Measurements from ENCODE around the gene SNTN. TPM values are rescaled to one million over a fixed set of nuclear protein-coding genes. Genes with fewer than 3 reads are reported as not detected.

Gene SNTN
- total RNA-seq, 1 experiment from 2014 or later, result not detected

GRCh38 chr3:63684081-63684480 lies 31.6 kb downstream of the SNTN start:
- DNase-seq, result no peak
- H3K9me2 ChIP-seq (replicated peaks; ENCODE audit: insufficient read depth, low read length), result no peaks in the 10 kb centered on the region
- H3K79me2 ChIP-seq (ENCODE audit: low read length), result no peaks in the 10 kb centered on the region
- H3K36me3 ChIP-seq (ENCODE audit: insufficient read depth, low read length), result no peaks in the 10 kb centered on the region
- H3K9ac ChIP-seq (ENCODE audit: low read length), result no peak overlapping the region
- no peak overlapping the region for H3K4me2 ChIP-seq (ENCODE audit: low read depth, low read length, poor library complexity, severe bottlenecking)
- no peak overlapping the region for H2AFZ ChIP-seq (ENCODE audit: low read length)
- H3K27me3 ChIP-seq (ENCODE audit: low read length), result no peaks in the 10 kb centered on the region
- H3K4me1 ChIP-seq (ENCODE audit: low read length), result no peaks in the 10 kb centered on the region
- no peak overlapping the region for H3K4me3 ChIP-seq (ENCODE audit: low read length)
- no peaks in the 10 kb centered on the region for H4K20me1 ChIP-seq (ENCODE audit: insufficient read depth, low read depth, low read length)
- H3K27ac ChIP-seq (ENCODE audit: low read length), result no peak overlapping the region
- no peaks in the 10 kb centered on the region for H3K9me3 ChIP-seq (ENCODE audit: low read length)

- Histone ChIP-seq H3K9me3 (ENCODE audit: low read length) (no peaks in the 10 kb centered on the region), H3K79me2 (ENCODE audit: low read length) (no peaks in the 10 kb centered on the region), H3K4me1 (ENCODE audit: low read length) (no peaks in the 10 kb centered on the region), H3K27ac (ENCODE audit: low read length) (no peak overlapping the region), H3K27me3 (ENCODE audit: low read length) (no peaks in the 10 kb centered on the region), H3K9ac (ENCODE audit: low read length) (no peak overlapping the region), H3K4me2 (ENCODE audit: low read depth, low read length, poor library complexity, severe bottlenecking) (no peak overlapping the region), H4K20me1 (ENCODE audit: insufficient read depth, low read depth, low read length) (no peaks in the 10 kb centered on the region), H3K4me3 (ENCODE audit: low read length) (no peak overlapping the region), H3K9me2 (replicated peaks; ENCODE audit: insufficient read depth, low read length) (no peaks in the 10 kb centered on the region), H3K36me3 (ENCODE audit: insufficient read depth, low read length) (no peaks in the 10 kb centered on the region), H2AFZ (ENCODE audit: low read length) (no peak overlapping the region)
- DNase-seq, result no peak
These were observed 32.9 kb downstream of the SNTN start for GRCh38 chr3:63685340-63685739.

DNA sequence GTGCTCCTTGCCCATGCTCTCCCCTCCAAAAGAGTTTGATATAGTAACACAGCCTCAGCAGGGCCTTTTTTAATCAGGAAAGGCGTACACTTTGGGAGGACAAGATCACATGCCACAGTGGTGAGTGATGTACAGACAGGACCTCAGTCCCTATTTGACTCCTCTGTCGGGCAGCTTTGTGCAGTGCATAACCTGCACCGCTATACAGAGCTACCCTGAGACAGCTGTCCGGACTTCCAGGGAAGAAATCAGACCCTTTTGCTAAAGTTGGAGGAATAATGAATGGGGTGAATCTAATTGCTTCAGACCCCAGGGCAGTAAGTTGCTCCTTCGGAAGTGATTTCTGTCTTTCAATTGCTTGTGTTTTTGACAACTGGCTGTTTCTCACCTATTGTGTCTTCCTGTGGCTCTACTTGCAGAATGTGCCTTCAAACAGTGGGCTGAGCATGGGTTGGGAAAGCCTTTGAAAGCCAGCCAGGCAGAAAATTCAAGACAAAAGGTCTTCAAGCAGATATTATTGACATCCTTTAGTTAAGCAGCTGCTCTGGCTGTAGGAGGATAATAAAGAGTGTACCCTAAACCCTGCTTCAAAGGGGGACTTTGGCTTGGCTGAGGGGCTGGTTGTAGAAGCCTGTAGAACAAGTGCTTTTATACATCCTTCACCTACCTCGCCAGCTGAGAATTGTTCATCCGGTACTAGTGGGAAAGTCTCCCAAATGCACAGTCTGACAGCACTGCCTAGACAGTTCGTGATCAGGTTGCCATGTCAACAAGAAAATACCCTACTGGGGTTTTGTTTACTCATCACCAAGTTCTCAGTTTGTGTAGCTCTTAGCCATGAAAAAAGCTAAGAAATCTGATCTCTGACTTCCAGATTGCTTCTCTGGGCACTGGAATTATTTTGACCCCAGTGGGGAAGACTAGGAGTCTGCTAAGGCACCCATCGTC lies 35.1 kb downstream of the SNTN start:
- H3K36me3 ChIP-seq (ENCODE audit: insufficient read depth, low read length), result no peaks in the 10 kb centered on the region
- no peaks in the 10 kb centered on the region for H3K27me3 ChIP-seq (ENCODE audit: low read length)
- H3K79me2 ChIP-seq (ENCODE audit: low read length), result no peaks in the 10 kb centered on the region
- H3K4me2 ChIP-seq (ENCODE audit: low read depth, low read length, poor library complexity, severe bottlenecking), result no peak overlapping the region
- H2AFZ ChIP-seq (ENCODE audit: low read length), result no peak overlapping the region
- DNase-seq, result no peak
- no peaks in the 10 kb centered on the region for H4K20me1 ChIP-seq (ENCODE audit: insufficient read depth, low read depth, low read length)
- H3K4me3 ChIP-seq (ENCODE audit: low read length), result no peak overlapping the region
- no peaks in the 10 kb centered on the region for H3K4me1 ChIP-seq (ENCODE audit: low read length)
- H3K27ac ChIP-seq (ENCODE audit: low read length), result no peak overlapping the region
- no peaks in the 10 kb centered on the region for H3K9me2 ChIP-seq (replicated peaks; ENCODE audit: insufficient read depth, low read length)
- H3K9me3 ChIP-seq (ENCODE audit: low read length), result no peaks in the 10 kb centered on the region
- H3K9ac ChIP-seq (ENCODE audit: low read length), result no peak overlapping the region

GRCh38 chr3:63689285-63689684 lies 36.8 kb downstream of the SNTN start:
- Histone ChIP-seq H3K27ac (ENCODE audit: low read length) (no peak overlapping the region), H3K9ac (ENCODE audit: low read length) (no peak overlapping the region), H3K4me2 (ENCODE audit: low read depth, low read length, poor library complexity, severe bottlenecking) (no peak overlapping the region), H3K9me3 (ENCODE audit: low read length) (no peaks in the 10 kb centered on the region), H3K36me3 (ENCODE audit: insufficient read depth, low read length) (no peaks in the 10 kb centered on the region), H2AFZ (ENCODE audit: low read length) (no peak overlapping the region), H3K27me3 (ENCODE audit: low read length) (no peaks in the 10 kb centered on the region), H3K4me3 (ENCODE audit: low read length) (no peak overlapping the region), H4K20me1 (ENCODE audit: insufficient read depth, low read depth, low read length) (no peaks in the 10 kb centered on the region), H3K79me2 (ENCODE audit: low read length) (no peaks in the 10 kb centered on the region), H3K4me1 (ENCODE audit: low read length) (no peaks in the 10 kb centered on the region), H3K9me2 (replicated peaks; ENCODE audit: insufficient read depth, low read length) (no peaks in the 10 kb centered on the region)
- DNase-seq, result no peak

GRCh38 chr3:63693351-63693750 lies 40.9 kb downstream of the SNTN start:
- Histone ChIP-seq H3K9me3 (ENCODE audit: low read length) (no peaks in the 10 kb centered on the region), H3K9ac (ENCODE audit: low read length) (no peak overlapping the region), H3K4me3 (ENCODE audit: low read length) (no peak overlapping the region), H4K20me1 (ENCODE audit: insufficient read depth, low read depth, low read length) (no peaks in the 10 kb centered on the region), H3K9me2 (replicated peaks; ENCODE audit: insufficient read depth, low read length) (no peaks in the 10 kb centered on the region), H3K27me3 (ENCODE audit: low read length) (no peaks in the 10 kb centered on the region), H2AFZ (ENCODE audit: low read length) (no peak overlapping the region), H3K36me3 (ENCODE audit: insufficient read depth, low read length) (no peaks in the 10 kb centered on the region), H3K79me2 (ENCODE audit: low read length) (no peaks in the 10 kb centered on the region), H3K4me1 (ENCODE audit: low read length) (no peaks in the 10 kb centered on the region), H3K27ac (ENCODE audit: low read length) (no peak overlapping the region), H3K4me2 (ENCODE audit: low read depth, low read length, poor library complexity, severe bottlenecking) (no peak overlapping the region)
- DNase-seq, result no peak

- Histone ChIP-seq H3K9ac (ENCODE audit: low read length) (no peak overlapping the region), H4K20me1 (ENCODE audit: insufficient read depth, low read depth, low read length) (no peaks in the 10 kb centered on the region), H3K9me3 (ENCODE audit: low read length) (no peaks in the 10 kb centered on the region), H3K4me1 (ENCODE audit: low read length) (no peaks in the 10 kb centered on the region), H3K27me3 (ENCODE audit: low read length) (no peaks in the 10 kb centered on the region), H3K9me2 (replicated peaks; ENCODE audit: insufficient read depth, low read length) (no peaks in the 10 kb centered on the region), H3K27ac (ENCODE audit: low read length) (no peak overlapping the region), H3K79me2 (ENCODE audit: low read length) (no peaks in the 10 kb centered on the region), H3K4me2 (ENCODE audit: low read depth, low read length, poor library complexity, severe bottlenecking) (no peak overlapping the region), H3K36me3 (ENCODE audit: insufficient read depth, low read length) (no peaks in the 10 kb centered on the region), H3K4me3 (ENCODE audit: low read length) (no peak overlapping the region), H2AFZ (ENCODE audit: low read length) (no peak overlapping the region)
- DNase-seq, result no peak
These were observed 52.7 kb downstream of the SNTN start for GRCh38 chr3:63705092-63705645.

DNA sequence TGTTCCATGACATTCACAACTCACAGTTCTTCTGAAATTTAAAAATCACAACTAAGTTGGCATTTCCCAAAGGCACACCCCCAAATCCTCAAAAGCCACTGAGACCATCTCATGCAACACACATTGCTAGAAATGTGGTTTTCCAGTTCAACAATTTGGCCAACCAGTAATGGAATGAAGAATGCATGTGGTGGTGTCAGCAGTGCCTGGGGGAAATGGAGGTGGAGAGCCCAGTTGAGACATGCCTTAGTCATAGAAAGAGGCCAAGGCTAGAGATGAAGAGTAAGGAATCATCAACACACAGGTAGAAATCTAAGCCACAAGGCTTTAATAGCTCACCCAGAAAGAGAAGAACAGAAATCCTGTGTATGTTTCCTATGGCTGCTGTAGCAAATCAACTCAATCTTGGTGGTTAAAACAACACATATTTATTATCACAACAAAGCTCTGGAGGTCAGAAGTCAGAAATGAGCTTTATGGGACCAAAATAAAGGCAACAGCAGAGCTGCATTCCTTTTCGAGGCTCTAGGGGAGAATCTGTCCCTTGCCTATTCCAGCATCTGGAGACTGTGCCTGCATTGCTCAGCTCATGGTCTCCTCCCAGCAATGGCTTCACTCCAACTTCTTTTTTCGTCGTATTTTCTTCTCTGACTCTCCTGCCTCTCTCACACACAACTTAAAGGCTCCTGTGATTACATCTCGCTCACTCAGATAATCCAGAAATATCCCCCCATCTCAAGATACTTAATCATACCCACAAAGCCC lies 54.0 kb downstream of the SNTN start:
- Histone ChIP-seq H3K4me2 (ENCODE audit: low read depth, low read length, poor library complexity, severe bottlenecking) (no peak overlapping the region), H3K4me1 (ENCODE audit: low read length) (no peaks in the 10 kb centered on the region), H4K20me1 (ENCODE audit: insufficient read depth, low read depth, low read length) (no peaks in the 10 kb centered on the region), H3K9me3 (ENCODE audit: low read length) (no peaks in the 10 kb centered on the region), H3K27ac (ENCODE audit: low read length) (no peak overlapping the region), H2AFZ (ENCODE audit: low read length) (no peak overlapping the region), H3K36me3 (ENCODE audit: insufficient read depth, low read length) (no peaks in the 10 kb centered on the region), H3K79me2 (ENCODE audit: low read length) (no peaks in the 10 kb centered on the region), H3K9me2 (replicated peaks; ENCODE audit: insufficient read depth, low read length) (no peaks in the 10 kb centered on the region), H3K27me3 (ENCODE audit: low read length) (no peaks in the 10 kb centered on the region), H3K9ac (ENCODE audit: low read length) (no peak overlapping the region), H3K4me3 (ENCODE audit: low read length) (no peak overlapping the region)
- no peak for DNase-seq

DNA sequence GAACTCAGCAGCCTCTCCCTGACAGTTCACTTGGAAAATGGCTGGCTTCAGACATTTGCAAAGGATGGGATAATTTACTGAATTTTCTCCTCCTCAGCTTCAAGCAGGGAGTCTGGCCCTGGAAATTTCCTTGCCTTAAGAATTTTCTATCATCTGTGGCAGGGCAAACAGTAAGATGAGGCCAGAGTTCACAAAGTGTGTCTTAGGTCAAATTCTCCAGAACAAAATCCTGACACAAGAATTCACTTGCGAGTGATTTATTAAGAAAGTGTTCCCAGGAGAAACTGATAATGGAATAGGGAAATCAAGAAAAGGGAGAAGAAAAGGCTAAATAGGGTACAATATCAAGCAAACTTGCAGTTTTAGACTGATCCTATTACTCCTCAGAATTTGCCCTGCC lies 55.3 kb downstream of the SNTN start:
- H2AFZ ChIP-seq (ENCODE audit: low read length), result no peak overlapping the region
- H3K4me1 ChIP-seq (ENCODE audit: low read length), result no peaks in the 10 kb centered on the region
- H3K79me2 ChIP-seq (ENCODE audit: low read length), result no peaks in the 10 kb centered on the region
- H3K4me2 ChIP-seq (ENCODE audit: low read depth, low read length, poor library complexity, severe bottlenecking), result no peak overlapping the region
- no peak for DNase-seq
- H3K9me2 ChIP-seq (replicated peaks; ENCODE audit: insufficient read depth, low read length), result no peaks in the 10 kb centered on the region
- H3K27me3 ChIP-seq (ENCODE audit: low read length), result no peaks in the 10 kb centered on the region
- H3K36me3 ChIP-seq (ENCODE audit: insufficient read depth, low read length), result no peaks in the 10 kb centered on the region
- H3K4me3 ChIP-seq (ENCODE audit: low read length), result no peak overlapping the region
- no peak overlapping the region for H3K9ac ChIP-seq (ENCODE audit: low read length)
- H3K9me3 ChIP-seq (ENCODE audit: low read length), result no peaks in the 10 kb centered on the region
- no peaks in the 10 kb centered on the region for H4K20me1 ChIP-seq (ENCODE audit: insufficient read depth, low read depth, low read length)
- no peak overlapping the region for H3K27ac ChIP-seq (ENCODE audit: low read length)

Measured in Karpas-422 (cell line).